Hematopoietic multipotent progenitor cell treated with erythropoietin and hydrocortisone succinate and interleukin-3 and kit ligand, for 17 days (in vitro differentiated cells): ENCODE measurements around the gene TFDP1.
"Not testable (repeated sequence)": the region's sequence is repeated elsewhere in the genome, so short reads cannot be mapped to it uniquely, and the experiment has no call there.

Experiments used
- DNase-seq: peaks from one replicate; pipeline ENCODE4 v3.0.0-alpha.2; 2015; ENCODE audit warnings: low spot score

The TFDP1 gene

DNA sequence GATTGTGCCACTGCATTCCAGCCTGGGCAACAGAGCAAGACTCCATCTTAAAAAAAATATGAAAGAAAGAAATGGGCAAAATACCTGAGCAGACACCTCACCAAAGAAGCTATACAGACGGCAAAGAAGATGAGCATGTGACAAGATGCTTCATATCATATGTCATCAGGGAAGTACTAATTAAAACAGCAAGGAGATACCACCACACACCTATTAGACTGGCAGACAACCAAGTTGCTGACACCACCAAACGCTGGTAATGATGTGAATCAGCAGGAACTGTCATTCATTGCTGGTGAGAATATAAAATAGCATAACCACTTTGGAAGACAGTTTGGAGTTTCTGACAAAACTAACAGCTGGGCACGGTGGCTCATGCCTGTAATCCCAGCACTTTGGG, 11.5 kb upstream of the TFDP1 start:
- no peak for DNase-seq

DNA sequence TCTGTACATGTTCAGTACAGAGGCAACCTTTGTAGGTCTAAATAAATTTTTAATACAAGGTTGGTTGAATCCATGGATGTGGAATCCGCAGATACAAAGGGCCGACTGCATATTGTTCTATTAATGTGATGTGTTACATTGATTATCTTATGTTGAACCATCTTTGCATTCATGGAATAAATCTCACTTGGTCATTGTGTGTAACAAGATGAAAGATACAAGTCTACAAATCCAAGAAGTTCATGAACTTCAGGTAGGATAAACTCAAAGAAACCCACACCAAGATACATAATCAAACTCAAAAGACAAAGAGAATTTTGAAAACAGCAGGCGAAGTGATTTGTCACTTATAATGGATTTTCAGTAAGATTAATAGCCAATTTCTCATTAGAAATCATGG, 8.0 kb upstream of the TFDP1 start:
- DNase-seq: no peak

DNA sequence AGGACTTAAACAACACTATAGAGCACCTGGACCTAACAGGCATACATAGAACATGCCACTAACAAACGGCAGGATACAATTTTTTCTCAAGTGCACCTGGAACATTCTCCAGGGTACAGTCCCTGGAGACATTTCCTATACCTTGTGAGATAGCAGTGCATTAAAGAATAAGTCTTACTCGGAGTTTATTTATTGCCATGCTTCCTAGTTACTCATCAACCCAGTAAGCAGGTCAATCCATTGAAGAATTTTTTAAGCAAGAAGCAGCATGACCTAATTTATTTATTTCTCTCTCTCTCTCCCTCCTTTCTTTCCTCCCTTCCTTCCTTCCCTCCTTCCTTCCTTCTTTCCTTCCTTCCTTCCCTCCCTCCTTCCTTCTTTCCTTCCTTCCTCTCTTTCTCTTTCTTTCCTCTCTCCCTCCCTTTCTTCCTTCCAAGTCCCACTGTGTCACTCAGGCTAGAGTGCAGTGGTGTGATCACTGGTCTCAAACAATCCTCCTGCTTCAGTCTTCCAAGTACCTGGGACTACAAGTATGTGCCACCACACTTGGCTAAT, 6.6 kb upstream of the TFDP1 start:
- DNase-seq: no peak

DNA sequence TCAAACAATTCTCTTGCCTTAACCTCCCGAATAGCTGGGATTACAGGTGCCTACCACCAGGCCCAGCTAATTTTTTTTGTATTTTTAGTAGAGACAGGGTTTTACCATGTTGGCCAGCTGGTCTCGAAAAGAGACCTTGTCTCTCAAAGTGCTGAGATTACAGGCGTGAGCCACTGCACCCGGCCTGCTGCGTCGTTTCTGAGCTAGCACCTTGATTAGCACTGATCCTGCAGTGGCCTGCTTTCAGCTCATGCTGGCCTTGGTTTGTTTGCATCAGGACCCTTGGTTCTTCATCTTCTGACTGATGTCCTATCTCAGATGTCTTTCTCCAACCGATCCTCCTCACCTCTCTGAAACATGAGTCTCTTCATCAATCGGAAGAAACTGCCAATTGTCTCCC, 4.9 kb upstream of the TFDP1 start:
- DNase-seq: no peak

DNA sequence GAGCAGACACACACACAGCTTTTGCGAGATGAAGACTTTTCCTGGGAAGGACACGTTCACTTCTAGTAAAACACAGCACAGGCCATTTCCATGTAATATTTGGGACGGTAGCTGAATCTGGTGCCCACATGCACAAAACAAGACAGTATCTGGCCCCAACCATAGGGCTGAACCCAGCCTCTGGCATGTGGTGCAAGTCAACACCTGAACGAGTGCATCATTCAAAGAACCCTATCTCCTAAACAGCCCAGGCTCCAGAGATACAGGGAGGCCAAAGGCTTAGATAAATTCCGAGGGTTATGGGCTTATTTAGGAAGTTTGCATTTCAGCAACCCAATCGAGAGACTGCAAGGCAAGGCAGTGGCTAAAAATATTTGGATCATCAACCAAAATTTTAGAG, 2.7 kb upstream of the TFDP1 start:
- DNase-seq: no peak

DNA sequence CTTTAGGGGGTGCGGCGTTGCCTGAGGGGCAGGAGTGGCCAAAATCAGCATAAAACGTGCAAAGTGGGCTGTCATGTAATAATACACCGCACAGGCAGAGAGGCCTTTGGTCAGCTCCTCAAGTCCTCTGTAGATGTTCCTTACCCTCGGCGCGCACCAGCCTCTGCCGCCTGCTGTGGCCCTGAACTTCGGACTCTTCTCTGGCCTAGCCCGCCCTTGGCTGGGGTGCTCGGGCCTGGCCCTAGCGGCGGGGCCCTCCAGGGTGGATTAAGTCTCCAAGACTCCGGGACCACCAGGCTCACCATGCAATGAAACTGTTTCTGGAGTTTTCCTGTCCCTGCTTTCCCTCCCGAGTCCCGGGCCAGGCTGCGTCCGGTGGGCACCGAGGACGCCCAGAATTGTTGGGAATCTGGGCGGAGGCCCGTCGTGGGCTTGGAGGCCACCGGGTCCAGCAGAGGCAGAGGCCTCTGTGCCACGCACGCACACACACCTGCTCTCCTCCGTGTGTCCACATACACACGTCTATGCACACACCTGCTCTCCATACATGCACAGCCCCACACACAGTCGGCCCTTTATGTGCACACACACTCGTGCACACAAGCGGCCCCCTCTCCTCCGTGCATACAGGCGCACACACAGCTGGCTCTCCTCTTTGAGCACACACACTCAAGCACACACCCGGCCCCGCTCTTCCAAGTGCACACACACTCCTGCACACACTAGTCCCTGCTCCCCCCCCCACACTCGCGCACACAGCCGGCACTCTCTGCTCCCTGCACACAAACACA, 1.5 kb upstream of the TFDP1 start:
- no peak for DNase-seq

DNA sequence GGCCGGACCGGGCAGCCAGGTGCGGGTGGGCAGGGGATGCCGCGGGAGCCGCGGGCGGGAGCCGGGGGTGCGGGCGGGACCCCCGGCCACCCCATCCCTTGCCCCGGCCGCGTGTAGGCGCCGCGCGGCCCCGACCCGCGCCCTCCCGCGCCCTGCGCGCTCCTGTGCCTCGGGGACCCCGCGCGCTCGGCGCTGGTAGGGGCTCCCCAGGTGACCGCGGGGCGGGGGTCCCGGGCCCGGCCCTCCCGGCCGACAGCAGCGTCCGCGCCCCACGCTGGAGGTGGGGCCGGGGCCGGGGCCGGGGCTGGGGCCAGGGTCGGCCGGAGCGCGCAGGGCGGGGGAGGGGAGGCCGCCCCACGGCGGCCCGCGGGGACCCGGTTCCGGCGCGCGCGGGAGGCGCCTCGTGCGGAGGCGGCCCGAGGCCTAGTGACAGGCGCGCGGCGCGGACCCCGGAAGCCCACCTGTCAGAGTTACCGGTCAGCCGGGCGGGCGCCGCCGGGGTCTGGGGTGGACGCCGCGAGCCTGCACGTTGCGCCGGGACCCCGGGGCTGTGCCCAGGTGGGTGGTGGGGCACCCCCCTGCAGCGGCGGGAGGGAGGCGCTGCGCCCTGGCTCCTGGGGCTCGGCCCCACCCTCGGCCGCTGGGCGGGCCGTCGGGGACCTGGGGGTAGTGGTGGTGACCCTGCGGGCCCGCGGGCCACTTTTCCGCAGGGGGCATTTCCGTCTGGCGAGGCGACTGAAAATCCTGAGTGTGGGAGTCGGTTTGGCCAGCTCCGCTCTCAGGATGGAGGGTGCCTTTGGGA, 518 bp downstream of the TFDP1 start:
- peak; percentile 48 for DNase-seq

DNA sequence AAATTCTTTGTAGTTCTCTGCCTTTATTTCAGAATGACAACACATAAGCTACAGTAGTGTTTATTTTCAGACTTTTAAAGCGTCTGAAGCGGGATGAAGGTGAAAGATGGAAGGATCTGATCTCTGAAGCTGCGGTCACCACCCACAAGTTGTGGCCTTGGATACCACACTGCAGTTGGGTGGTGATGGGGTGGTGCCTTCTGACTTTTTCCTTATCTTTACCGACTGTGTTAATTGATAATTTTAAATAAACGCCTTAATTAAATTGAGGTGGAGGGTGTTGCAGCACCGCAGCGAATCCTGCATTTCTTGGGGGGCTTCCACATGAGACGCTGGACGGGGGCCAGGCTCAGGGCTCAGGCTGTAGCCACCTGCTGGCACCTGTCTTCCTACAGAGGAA, 1.3 kb downstream of the TFDP1 start:
- peak; percentile 55 for DNase-seq

DNA sequence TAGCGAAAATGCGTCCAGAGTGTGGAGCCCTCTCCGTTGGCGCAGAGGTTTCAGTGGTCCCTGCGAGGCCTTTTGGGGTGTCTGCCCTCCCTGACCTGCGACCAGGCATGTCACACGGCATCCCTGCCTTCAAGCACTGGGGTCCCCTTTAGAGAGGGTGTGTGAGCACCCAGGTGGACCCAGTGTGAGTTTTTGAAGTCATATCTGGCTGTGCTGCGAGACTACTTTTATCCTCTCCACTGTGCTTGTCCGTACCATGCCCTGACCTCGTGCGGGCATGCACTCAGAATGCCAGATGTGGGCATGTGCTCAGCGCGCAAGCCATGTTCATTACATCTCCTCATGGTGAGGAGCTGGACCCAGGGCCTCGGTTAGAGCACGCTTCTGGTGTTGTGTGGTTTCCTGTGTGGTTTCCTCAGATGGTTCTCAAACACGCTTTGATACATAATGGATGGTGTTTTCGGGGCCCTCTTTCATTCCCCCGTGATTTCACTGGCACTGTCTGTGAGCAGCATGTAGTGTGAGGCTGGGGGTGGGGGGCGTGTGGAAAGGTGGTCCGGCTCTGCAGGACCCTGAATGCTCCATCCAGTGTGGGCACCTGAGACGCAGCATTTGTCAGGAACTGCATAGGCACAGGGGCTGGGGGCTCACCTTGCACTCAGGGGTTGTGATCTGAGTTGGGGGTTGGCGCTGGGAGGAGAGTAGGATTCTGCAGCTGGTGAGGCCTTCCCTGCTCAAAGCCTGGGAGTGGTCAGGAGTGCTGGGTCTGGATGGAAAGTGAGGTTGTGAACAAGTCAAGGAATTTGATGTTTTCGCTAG, 2.3 kb downstream of the TFDP1 start:
- no peak for DNase-seq

DNA sequence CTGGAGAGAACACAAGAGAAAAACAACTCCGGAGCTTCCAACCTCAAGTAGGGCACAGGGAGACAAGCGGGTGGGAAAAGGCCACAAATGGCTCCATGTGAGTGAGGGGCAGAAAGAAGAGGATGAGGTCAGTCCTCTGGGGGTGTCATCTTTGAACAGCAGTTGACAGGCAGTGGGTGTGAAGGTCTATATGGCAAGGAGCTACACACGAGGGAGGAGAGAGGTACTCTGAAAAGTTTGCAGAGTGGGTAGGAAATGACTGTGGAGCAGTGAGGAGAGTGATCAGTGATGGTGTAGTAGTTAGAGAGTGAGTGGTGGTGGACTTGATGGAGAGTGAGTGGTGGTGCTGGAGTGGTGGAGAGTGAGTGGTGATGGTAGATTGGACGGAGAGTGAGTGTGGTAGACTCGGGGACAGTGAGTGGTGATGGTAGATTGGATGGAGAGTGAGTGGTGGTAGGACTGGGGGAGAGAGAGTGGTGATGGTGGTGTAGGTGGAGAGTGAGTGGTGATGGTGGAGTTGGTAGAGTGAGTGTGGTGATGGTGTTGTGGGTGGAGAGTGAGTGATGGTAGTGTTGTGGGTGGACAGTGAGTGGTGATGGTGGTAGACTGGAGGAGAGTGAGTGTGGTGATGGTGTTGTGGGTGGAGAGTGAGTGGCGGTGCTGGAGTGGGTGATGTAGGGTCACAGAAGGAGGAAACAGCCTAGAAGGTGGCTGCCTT, 4.0 kb downstream of the TFDP1 start:
- no peak for DNase-seq

DNA sequence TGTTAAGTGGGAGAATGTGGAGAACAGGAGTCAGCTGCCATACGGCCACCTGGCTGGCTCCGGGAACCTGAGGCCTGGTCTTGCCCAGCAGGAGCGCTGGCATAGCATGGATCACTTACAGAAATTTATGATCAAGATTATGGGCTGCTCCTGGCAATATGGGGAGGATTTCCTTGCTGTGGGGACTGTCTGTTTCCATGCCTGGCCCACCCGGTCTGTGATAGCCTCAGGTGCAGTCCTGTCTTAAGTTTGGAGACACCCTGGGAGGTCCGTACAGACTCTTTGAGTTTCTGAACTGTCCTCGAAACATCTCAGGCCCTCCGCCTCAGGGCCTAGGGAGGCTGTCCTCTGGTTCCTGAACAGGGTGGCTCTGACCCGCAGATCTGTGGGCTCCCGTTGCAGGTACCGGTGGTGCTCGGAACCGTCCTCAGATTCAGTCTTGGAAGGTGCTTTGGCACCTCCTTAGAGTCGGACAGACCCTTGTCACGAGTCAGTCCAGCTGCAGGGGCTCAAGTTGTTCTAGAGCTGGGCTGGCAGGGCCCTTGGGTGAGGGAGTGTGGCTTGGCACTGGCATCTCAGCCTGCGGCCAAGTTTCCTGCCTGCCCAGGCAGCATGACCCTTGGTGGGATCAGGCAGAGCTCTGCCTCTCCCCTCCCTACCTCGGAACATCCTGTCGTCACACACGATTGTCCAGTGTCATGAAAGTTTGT, 4.9 kb downstream of the TFDP1 start:
- no peak for DNase-seq

DNA sequence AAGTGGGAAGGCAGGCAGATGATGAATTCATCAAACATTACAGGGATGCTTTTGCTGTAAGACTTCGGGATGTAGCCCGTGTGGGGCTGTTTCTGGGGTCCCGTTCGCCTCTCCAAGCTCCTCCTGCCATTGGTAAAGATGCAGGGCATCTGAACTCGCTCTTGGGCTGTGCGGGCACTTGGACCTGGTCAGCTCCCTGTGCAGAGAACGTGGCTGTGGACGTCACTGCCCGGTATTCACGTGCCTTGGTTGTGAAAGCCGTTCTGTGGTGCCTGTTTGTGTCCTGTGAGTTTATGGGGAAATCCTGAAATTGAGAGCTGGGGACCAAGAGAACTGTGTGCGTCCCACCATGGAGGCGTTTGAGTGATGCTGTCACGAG, 5.4 kb downstream of the TFDP1 start:
- no peak for DNase-seq

DNA sequence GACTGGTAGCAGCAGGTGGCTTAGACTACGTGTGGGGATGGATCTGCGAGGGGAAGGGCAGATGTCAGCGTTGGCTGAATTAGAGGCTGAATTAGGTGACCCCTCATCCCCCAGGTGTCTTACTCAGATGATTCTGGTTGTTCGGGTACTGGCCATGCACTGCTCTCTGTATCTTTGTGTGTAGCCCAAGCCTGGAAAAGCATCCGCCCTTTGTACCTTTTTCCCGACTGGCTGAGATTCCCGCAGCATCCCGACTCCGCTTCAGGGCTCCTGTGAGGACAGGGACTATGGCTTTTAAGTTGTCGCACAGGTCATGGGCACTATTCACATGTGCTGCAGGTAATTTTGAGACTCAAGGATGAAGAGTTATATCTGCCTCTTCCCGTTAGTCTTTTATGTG, 7.2 kb downstream of the TFDP1 start:
- no peak for DNase-seq

DNA sequence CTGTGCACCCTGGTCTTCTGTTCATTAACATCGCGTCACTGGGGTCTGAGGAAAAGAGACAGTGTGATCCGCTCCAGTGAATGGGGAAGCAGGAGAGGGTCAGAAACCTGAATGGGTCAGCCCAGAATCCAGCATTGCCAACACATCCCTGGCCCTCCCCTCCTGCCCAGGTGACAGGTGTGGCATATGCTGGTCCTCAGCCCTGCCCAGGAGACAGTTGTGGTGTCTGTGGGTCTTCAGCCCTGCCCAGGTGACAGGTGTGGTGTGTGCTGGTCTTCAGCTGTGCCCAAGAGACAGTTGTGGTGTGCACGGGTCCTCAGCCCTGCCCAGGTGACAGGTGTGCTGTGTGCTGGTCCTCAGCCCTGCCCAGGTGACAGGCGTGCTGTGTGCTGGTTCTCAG, 8.0 kb downstream of the TFDP1 start:
- DNase-seq: no peak

DNA sequence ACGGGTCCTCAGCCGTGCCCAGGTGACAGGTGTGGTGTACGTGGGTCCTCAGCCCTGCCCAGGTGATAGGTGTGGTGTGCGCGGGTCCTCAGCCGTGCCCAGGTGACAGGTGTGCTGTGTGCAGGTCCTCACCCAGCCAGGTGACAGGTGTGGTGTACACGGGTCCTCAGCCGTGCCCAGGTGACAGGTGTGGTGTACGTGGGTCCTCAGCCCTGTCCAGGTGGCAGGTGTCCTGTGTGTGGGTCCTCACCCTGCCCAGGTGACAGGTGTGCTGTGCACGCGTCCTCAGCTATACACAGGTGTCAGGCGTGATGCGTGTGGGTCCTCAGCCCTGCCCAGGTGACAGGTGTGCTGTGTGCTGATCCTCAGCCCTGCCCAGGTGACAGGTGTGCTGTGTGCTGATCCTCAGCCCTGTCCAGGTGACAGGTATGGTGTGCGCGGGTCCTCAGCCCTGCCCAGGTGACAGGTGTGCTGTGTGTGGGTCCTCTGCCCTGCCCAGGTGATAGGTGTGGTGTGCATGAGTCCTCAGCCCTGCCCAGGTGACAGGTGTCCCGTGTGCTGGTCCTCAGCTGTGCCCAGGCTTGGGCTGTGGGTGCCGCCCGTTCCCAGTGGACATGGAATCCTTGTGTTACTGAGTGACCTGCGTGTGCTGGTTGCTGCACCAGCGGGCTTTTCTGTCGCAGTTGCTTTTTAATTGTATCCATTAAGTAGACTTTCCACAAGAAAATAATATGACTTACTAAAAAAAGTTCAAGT, 9.7 kb downstream of the TFDP1 start:
- not testable (repeated sequence) for DNase-seq

DNA sequence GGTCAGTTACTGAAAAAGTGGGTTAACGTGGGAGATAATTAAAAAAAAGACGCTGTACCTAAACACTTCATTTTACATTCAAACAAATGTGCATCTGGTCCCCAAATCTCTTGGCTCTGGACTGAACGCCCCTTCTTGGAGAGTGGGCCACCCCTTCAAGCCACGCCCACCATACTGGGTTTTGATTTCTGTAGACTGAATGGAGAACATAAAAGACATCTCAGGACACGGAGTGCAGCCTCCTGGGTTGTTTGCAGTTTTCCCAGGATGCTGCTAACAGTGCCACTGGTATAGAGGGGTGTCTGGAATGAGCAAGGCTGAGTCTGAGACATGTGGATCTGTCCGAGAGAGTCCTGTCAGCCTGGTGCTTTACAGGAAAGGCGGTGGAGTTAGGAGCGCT, 10.6 kb downstream of the TFDP1 start:
- DNase-seq: no peak

DNA sequence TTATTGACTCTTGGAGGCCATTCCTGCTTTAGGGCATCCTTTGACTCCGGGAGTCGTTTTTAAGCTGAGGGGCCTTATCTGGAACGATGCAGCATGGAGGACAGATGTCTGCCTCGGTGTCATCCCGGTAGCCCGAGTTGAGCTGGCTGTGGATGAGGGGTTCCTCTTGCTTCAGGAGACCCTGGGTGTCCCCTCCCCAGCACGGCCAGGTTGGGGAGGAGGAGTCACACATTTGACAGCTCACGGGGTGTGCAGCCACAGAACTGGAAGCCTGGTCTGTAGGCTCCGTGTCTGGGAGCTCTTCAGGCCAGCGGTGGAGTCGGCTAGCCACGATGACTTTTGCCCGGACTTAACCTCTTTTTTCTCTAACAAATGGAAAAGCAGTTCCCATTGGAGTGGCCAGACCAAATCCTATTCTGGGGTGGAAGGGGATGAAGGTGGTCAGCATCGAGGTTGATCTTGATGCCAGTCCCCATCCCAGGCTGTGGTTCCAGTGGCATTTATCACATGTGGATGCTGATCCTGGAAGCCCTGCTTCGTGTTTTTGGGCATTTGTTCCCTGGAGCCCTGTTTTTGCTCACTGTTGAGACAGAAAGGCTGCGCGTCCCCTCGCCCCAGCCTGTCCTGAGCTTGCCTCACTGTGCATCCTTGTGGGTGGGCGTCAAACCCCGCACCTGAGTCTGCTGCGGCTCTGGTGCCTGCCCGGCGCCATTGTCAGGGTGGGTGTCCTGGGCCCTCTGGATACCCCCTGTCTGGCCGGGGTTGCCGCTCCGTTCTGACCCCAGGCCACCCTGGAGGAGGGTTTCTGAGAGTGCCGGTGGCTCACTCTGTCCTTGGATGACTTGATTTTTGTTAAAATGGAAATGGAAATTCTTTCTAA, 12.0 kb downstream of the TFDP1 start:
- DNase-seq: no peak

DNA sequence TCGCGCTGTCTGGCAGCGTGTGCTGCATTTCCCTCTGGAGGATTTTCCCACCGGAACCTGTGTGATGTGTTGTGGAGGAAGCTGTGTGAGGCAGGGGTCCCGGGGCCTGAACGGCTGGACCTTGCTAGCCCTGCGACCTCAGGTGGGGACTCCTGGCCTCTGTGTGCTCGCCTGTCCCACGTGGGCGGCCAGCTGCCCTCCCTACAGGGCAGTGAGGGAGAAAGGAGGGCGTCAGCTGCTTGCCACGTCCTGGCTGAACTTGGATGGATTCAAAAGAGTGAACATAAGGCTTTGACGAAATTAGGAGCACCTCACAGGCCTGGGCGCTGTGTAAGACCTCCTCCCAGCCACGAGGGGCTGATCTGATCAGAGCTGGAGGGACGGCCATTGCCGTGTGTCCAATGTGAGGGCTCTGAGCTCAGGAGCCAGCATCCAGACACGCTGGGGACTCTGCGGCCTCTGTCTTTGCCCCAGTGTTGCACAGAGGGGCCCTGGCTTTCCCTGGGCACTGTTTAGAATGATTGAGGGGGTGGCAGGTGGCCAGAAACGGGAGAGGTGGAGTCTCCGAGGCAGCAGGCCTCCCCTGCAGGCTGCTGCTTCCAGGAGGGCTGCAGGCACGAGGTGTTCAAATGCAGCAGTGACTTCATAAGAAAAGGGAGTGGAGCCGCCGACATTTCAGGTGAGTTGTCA, 13.0 kb downstream of the TFDP1 start:
- DNase-seq: no peak

DNA sequence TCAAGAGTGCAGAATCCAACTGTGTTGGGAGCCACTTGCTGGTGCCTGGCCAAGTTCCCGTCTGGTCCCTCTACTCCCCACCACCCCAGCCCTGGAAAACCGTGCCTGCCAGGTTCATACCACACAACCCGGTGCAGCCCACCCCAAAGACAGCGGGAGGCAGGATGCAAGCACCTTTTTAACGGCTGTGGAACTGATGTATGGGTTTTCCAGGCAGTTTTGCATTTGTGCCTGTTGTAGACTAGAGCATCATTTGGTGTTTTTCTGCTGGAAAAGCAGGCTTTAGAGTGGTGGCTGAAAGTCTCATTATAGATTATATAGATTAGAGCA, 13.5 kb downstream of the TFDP1 start:
- no peak for DNase-seq
